GM20000 (cell line): ENCODE measurements around the gene DYSF.

Experiments used
- DNase-seq: peaks from one replicate; pipeline ENCODE4 v3.0.0; 2012; ENCODE audit warnings: low spot score
- TF ChIP-seq, protein P1 (sequence below): IDR thresholded peaks from 2 replicates; pipeline ENCODE4 v1.5.1; 2012; ENCODE audit warnings: mild to moderate bottlenecking, control low read depth; ENCODE audit errors: extremely low read depth, missing control alignments

The DYSF gene

GRCh38 chr2:71612581-71613402, 159.4 kb downstream of the DYSF start:
- TF ChIP-seq, protein P1, sequence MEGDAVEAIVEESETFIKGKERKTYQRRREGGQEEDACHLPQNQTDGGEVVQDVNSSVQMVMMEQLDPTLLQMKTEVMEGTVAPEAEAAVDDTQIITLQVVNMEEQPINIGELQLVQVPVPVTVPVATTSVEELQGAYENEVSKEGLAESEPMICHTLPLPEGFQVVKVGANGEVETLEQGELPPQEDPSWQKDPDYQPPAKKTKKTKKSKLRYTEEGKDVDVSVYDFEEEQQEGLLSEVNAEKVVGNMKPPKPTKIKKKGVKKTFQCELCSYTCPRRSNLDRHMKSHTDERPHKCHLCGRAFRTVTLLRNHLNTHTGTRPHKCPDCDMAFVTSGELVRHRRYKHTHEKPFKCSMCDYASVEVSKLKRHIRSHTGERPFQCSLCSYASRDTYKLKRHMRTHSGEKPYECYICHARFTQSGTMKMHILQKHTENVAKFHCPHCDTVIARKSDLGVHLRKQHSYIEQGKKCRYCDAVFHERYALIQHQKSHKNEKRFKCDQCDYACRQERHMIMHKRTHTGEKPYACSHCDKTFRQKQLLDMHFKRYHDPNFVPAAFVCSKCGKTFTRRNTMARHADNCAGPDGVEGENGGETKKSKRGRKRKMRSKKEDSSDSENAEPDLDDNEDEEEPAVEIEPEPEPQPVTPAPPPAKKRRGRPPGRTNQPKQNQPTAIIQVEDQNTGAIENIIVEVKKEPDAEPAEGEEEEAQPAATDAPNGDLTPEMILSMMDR, result no peak
- DNase-seq, result no peak

DNA sequence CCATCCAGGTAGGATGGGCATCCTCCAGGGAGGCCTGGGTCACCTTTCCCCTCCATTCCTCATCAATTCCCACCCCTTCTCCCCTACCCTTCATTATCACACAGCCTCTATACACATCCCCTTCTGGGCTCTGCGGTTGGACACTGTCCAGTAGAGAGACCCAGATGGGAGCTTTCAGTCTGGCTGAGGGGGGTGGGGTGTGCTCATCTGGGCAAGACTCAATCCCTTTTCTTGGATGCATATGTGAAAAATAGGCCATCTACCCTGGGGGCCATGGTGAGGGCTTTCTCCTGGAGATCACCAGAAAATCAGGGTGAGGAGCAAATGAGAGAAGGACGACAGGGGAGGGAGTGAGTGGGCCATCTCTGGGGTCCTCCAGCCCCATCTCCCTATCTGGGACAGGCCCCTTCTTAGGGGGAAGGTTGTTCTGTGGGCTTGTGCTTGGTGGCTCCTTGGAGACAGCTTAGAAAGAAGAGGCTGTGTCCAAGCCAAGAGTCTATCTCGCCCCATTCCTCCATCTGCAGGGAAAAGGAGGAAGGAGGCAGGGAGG, 160.1 kb downstream of the DYSF start:
- DNase-seq, result no peak
- TF ChIP-seq, protein P1, result no peak

GRCh38 chr2:71613953-71614925, 160.9 kb downstream of the DYSF start:
- DNase-seq, result no peak
- TF ChIP-seq, protein P1, result no peak

- TF ChIP-seq, protein P1, result no peak
- no peak for DNase-seq
These were observed 161.8 kb downstream of the DYSF start for GRCh38 chr2:71614976-71615766.

DNA sequence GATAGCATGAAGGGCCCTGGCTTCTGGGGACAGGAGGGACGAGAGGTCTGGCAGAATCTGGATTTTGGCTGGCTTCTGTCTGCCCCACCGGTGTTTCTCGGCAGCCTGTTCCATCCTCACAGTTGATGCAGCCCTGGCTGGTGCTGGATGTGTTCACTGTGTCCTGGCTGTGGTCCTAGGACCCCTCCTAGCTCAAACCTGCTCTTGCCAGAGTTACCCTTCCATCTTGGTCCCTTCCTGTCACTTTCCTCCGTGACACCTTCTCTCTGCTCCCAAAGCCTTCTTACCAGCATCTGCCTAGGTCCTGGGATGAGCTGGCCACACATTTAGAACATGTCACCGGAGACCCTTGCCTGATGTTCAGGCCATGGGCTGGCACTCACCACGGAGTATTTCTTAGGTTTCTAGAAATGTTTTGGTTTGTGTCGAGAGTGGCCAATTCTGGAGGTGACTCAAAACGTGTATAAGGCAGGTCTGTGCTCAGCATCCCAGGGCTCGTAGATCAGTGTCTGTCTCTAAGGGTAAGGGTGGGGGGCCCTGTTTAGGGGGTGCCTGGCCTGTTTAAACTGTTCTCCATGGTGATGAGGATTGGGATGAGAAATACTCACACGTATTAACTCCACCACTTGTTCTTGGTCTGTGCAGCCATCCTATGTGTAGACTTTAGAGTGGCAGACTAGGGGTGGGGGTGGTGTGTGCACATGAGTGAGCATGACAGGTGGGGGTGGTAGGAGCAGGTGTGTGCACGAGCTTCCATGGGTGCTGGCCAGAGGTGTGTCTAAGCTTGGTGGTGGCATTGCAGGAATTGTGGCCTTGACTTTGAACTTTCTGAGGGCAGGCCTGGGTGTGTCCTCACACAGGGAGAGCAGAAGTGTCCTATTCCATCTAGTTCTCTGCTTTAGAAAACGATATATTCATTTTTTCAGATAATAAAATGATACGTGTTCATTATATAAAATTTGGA, 162.7 kb downstream of the DYSF start:
- no peak for DNase-seq
- TF ChIP-seq, protein P1, result no peak

DNA sequence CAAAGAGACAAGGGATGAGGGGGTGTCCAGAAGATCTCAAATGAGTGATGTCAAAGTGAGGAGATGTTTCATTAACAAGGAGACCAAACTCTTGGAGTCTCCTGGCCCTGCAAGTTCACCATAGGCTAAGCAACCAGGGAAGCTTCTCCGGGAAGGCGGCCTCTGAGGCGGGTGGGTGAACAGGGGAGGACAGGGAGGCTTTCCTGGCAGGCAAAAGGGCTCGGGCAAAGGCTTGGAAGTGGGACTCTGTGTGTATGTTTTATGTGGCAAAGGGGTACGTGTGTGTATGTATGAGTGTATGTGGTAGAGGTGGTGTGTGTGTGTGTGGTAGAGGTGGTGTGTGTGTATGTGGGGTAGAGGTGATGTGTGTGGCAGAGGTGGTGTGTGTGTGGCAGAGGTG, 163.9 kb downstream of the DYSF start:
- DNase-seq, result no peak
- TF ChIP-seq, protein P1, result no peak
